ENCODE results near the gene TYRO3. TPM values are rescaled to one million over a fixed set of nuclear protein-coding genes. Genes with fewer than 3 reads are reported as not detected.
"Not testable (repeated sequence)": the region's sequence is repeated elsewhere in the genome, so short reads cannot be mapped to it uniquely, and the experiment has no call there.

The TYRO3 gene
- polyA plus RNA-seq, 3 donors = 0.09 to 0.12 TPM; not detected in 1

GRCh38 chr15:41589018-41589417 lies 30.0 kb downstream of the TYRO3 start:
- H3K27me3 Mint-ChIP-seq (ENCODE audit: low read depth in 3 of 3) = peaks cover 21 to 42% (median 31%) of the 10 kb centered on the region in 3 donors
- H3K27ac ChIP-seq (ENCODE audit: low read depth in 1 of 2, low read length in 2 of 2); H3K9ac ChIP-seq (ENCODE audit: insufficient read depth, low read length, poor library complexity, severe bottlenecking); DNase-seq; H3K4me3 Mint-ChIP-seq; H3K27ac Mint-ChIP-seq; H3K36me3 ChIP-seq (replicated peaks in 1 of 2; ENCODE audit: control insufficient read depth in 1 of 2, insufficient read depth in 2 of 2, low read length in 2 of 2); H3K9me3 Mint-ChIP-seq; H2AFZ ChIP-seq (ENCODE audit: insufficient read depth, low read depth, low read length, poor library complexity, severe bottlenecking); H3K79me2 ChIP-seq (ENCODE audit: insufficient read depth, low read length); H4K20me1 ChIP-seq (ENCODE audit: insufficient read depth, low read length); intact Hi-C loops (cut with micrococcal nuclease); H3K4me2 ChIP-seq (replicated peaks; ENCODE audit: extremely low read depth, low read length, poor library complexity, severe bottlenecking); H3K4me1 Mint-ChIP-seq; H3K9me3 ChIP-seq (replicated peaks in 1 of 2; ENCODE audit: control insufficient read depth in 1 of 2, insufficient read depth in 1 of 2, low read length in 2 of 2); H3K4me3 ChIP-seq (replicated peaks in 1 of 3; ENCODE audit: low read depth in 2 of 3, low read length in 3 of 3); H3K36me3 Mint-ChIP-seq: not testable (repeated sequence)
- WGBS (ENCODE audit: insufficient coverage) = 93% methylated on average over 4 of the region's 4 CpGs
- peaks cover 8 to 32% of the 10 kb centered on the region in 2 donors for H3K27me3 ChIP-seq (ENCODE audit: control insufficient read depth in 2 of 2, insufficient read depth in 2 of 2, low read length in 2 of 2)
- peaks cover 7 to 12% of the 10 kb centered on the region in 2 donors for H3K4me1 ChIP-seq (ENCODE audit: control insufficient read depth in 1 of 2, insufficient read depth in 2 of 2, low read length in 2 of 2)

- peaks cover 7 to 12% of the 10 kb centered on the region in 2 donors for H3K4me1 ChIP-seq (ENCODE audit: control insufficient read depth in 1 of 2, insufficient read depth in 2 of 2, low read length in 2 of 2)
- H3K9ac ChIP-seq (ENCODE audit: insufficient read depth, low read length, poor library complexity, severe bottlenecking); H3K36me3 ChIP-seq (replicated peaks in 1 of 2; ENCODE audit: control insufficient read depth in 1 of 2, insufficient read depth in 2 of 2, low read length in 2 of 2); H3K9me3 Mint-ChIP-seq; H3K79me2 ChIP-seq (ENCODE audit: insufficient read depth, low read length); H3K4me3 Mint-ChIP-seq; H3K4me2 ChIP-seq (replicated peaks; ENCODE audit: extremely low read depth, low read length, poor library complexity, severe bottlenecking); H3K36me3 Mint-ChIP-seq; H3K27ac Mint-ChIP-seq; DNase-seq; H2AFZ ChIP-seq (ENCODE audit: insufficient read depth, low read depth, low read length, poor library complexity, severe bottlenecking); H3K4me3 ChIP-seq (replicated peaks in 1 of 3; ENCODE audit: low read depth in 2 of 3, low read length in 3 of 3); H3K4me1 Mint-ChIP-seq; H3K9me3 ChIP-seq (replicated peaks in 1 of 2; ENCODE audit: control insufficient read depth in 1 of 2, insufficient read depth in 1 of 2, low read length in 2 of 2); H3K27ac ChIP-seq (ENCODE audit: low read depth in 1 of 2, low read length in 2 of 2); H4K20me1 ChIP-seq (ENCODE audit: insufficient read depth, low read length); intact Hi-C loops (cut with micrococcal nuclease): not testable (repeated sequence)
- H3K27me3 Mint-ChIP-seq (ENCODE audit: low read depth in 3 of 3) = peaks cover 18 to 39% (median 27%) of the 10 kb centered on the region in 3 donors
- peaks cover 7 to 30% of the 10 kb centered on the region in 2 donors for H3K27me3 ChIP-seq (ENCODE audit: control insufficient read depth in 2 of 2, insufficient read depth in 2 of 2, low read length in 2 of 2)
- no CpG with 5 or more reads among the region's 2 CpGs for WGBS (ENCODE audit: insufficient coverage)
Measured at GRCh38 chr15:41589571-41589970, 30.6 kb downstream of the TYRO3 start.

GRCh38 chr15:41591217-41591616 lies 32.2 kb downstream of the TYRO3 start:
- H3K27me3 Mint-ChIP-seq (ENCODE audit: low read depth in 3 of 3) = peaks cover 14 to 25% (median 15%) of the 10 kb centered on the region in 3 donors
- H4K20me1 ChIP-seq (ENCODE audit: insufficient read depth, low read length); H3K4me2 ChIP-seq (replicated peaks; ENCODE audit: extremely low read depth, low read length, poor library complexity, severe bottlenecking); H3K4me1 Mint-ChIP-seq; intact Hi-C loops (cut with micrococcal nuclease); H3K36me3 Mint-ChIP-seq; H3K9me3 Mint-ChIP-seq; H3K9me3 ChIP-seq (replicated peaks in 1 of 2; ENCODE audit: control insufficient read depth in 1 of 2, insufficient read depth in 1 of 2, low read length in 2 of 2); H3K4me3 ChIP-seq (replicated peaks in 1 of 3; ENCODE audit: low read depth in 2 of 3, low read length in 3 of 3); H3K27ac Mint-ChIP-seq; H3K79me2 ChIP-seq (ENCODE audit: insufficient read depth, low read length); H3K4me1 ChIP-seq (ENCODE audit: control insufficient read depth in 1 of 2, insufficient read depth in 2 of 2, low read length in 2 of 2); H3K9ac ChIP-seq (ENCODE audit: insufficient read depth, low read length, poor library complexity, severe bottlenecking); H3K4me3 Mint-ChIP-seq; DNase-seq; H3K27ac ChIP-seq (ENCODE audit: low read depth in 1 of 2, low read length in 2 of 2); H3K36me3 ChIP-seq (replicated peaks in 1 of 2; ENCODE audit: control insufficient read depth in 1 of 2, insufficient read depth in 2 of 2, low read length in 2 of 2); H2AFZ ChIP-seq (ENCODE audit: insufficient read depth, low read depth, low read length, poor library complexity, severe bottlenecking): not testable (repeated sequence)
- 88% methylated on average over 3 of the region's 6 CpGs for WGBS (ENCODE audit: insufficient coverage)
- H3K27me3 ChIP-seq (ENCODE audit: control insufficient read depth in 2 of 2, insufficient read depth in 2 of 2, low read length in 2 of 2) = peaks cover 2 to 19% of the 10 kb centered on the region in 2 donors

GRCh38 chr15:41592718-41593117 lies 33.7 kb downstream of the TYRO3 start:
- H3K27me3 ChIP-seq (ENCODE audit: control insufficient read depth in 2 of 2, insufficient read depth in 2 of 2, low read length in 2 of 2); H3K27ac ChIP-seq (ENCODE audit: low read depth in 1 of 2, low read length in 2 of 2); H3K4me1 Mint-ChIP-seq; H3K4me3 ChIP-seq (replicated peaks in 1 of 3; ENCODE audit: low read depth in 2 of 3, low read length in 3 of 3); H3K27ac Mint-ChIP-seq; H3K9ac ChIP-seq (ENCODE audit: insufficient read depth, low read length, poor library complexity, severe bottlenecking); H3K9me3 Mint-ChIP-seq; H3K36me3 ChIP-seq (replicated peaks in 1 of 2; ENCODE audit: control insufficient read depth in 1 of 2, insufficient read depth in 2 of 2, low read length in 2 of 2); H3K36me3 Mint-ChIP-seq; H2AFZ ChIP-seq (ENCODE audit: insufficient read depth, low read depth, low read length, poor library complexity, severe bottlenecking); H3K79me2 ChIP-seq (ENCODE audit: insufficient read depth, low read length); H3K4me2 ChIP-seq (replicated peaks; ENCODE audit: extremely low read depth, low read length, poor library complexity, severe bottlenecking); intact Hi-C loops (cut with micrococcal nuclease); H4K20me1 ChIP-seq (ENCODE audit: insufficient read depth, low read length); H3K9me3 ChIP-seq (replicated peaks in 1 of 2; ENCODE audit: control insufficient read depth in 1 of 2, insufficient read depth in 1 of 2, low read length in 2 of 2); H3K4me1 ChIP-seq (ENCODE audit: control insufficient read depth in 1 of 2, insufficient read depth in 2 of 2, low read length in 2 of 2); H3K4me3 Mint-ChIP-seq; DNase-seq: not testable (repeated sequence)
- 89% methylated on average over 5 of the region's 8 CpGs for WGBS (ENCODE audit: insufficient coverage)
- H3K27me3 Mint-ChIP-seq (ENCODE audit: low read depth in 3 of 3) = peaks cover 4 to 16% (median 11%) of the 10 kb centered on the region in 3 donors

All from CD14-positive monocyte (primary cell).